ENCODE measurements around the gene PASK. TPM values are rescaled to one million over a fixed set of nuclear protein-coding genes. Genes with fewer than 3 reads are reported as not detected.

The PASK gene
- total and polyA plus RNA-seq, 2 of the 4 experiments (the other 2 are of a cell fraction), result 4.1 TPM

DNA sequence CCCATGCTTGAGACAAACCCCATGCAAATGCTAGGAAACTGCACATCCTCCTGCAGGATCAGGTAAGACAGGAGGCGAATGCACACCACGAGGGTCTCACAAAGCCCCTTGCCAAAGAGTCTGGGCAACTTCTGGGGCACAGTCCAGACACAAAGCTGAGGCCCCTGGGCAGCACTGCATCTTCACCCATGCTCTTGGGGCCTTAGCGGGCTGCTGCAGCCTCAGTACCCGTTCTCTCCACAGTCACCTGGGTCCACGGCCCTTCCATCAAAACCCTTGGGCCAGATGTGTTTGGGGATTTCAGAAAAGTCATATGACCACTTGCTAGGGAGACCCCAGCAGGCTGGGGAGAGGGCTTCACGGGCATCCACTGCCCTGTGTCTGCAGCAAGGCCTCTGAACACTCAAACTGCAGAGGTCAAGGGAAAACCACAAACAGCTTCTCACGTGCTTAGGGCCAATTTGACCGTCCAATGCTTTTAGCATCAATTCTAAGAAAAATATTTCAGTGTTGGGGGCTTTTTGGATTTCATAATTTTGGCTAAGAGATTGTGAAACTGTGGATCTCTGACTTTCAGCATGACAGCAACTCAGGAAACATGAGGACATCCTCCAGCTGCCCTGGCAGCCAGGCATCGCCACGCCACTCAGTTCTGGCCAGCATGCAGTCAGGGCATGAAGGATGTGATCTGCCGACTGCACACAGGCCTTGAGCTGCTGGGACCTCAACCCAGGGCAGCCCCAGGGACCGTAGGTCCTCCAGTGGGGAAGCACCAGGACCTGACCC is 20.0 kb downstream of the PASK start:
- 85% methylated on average over 7 of the region's 12 CpGs; no CpG with 5 or more reads in 1 of the 2 experiments for WGBS, 2 experiments (ENCODE audit: extremely low coverage in 2 of 2, insufficient read length in 1 of 2)
- Histone ChIP-seq H3K27me3 (ENCODE audit: control insufficient read depth, insufficient read depth, low read length) (no peaks in the 10 kb centered on the region), H3K9me3 (ENCODE audit: control insufficient read depth, insufficient read depth, low read length) (no peaks in the 10 kb centered on the region), H3K4ac (ENCODE audit: low read depth, low read length) (no peak overlapping the region), H3K9ac (ENCODE audit: low read depth, low read length) (no peak overlapping the region), H4K91ac (ENCODE audit: insufficient read depth, low read depth, low read length) (no peak overlapping the region), H4K8ac (ENCODE audit: low read depth in 2 of 2, low read length in 2 of 2) (no peak overlapping the region), H3K18ac (ENCODE audit: low read depth, low read length) (no peak overlapping the region), H3K4me2 (ENCODE audit: low read depth, low read length) (no peak overlapping the region), H3K56ac (ENCODE audit: extremely low read depth, insufficient read depth, low read length) (no peak overlapping the region), H3K23ac (ENCODE audit: low read depth, low read length) (no peak overlapping the region), H4K20me1 (ENCODE audit: insufficient read depth, low read length) (no peaks in the 10 kb centered on the region), H3K79me1 (ENCODE audit: low read depth in 1 of 2, low read length in 2 of 2) (no peaks in the 10 kb centered on the region), H2AK5ac (ENCODE audit: low read depth, low read length) (no peak overlapping the region), H4K5ac (ENCODE audit: low read depth, low read length) (no peak overlapping the region), H3K4me1 (ENCODE audit: control insufficient read depth, insufficient read depth, low read length) (no peaks in the 10 kb centered on the region), H2BK20ac (ENCODE audit: low read depth, low read length) (no peak overlapping the region), H3K36me3 (ENCODE audit: control insufficient read depth, insufficient read depth, low read length) (peaks cover 4% of the 10 kb centered on the region; the same call in 1 of the 2 replicates), H3K14ac (replicated peaks; ENCODE audit: low read depth, low read length) (no peak overlapping the region), H2BK120ac (ENCODE audit: low read depth, low read length) (no peak overlapping the region), H2AFZ (replicated peaks; ENCODE audit: low read length, poor library complexity) (peak overlapping the region; percentile 32), H2BK15ac (ENCODE audit: low read depth, low read length) (no peak overlapping the region), H3K27ac (ENCODE audit: insufficient read depth, low read length) (no peak overlapping the region), H3K9me1 (ENCODE audit: insufficient read depth, low read length) (peaks cover 3% of the 10 kb centered on the region), H2BK5ac (ENCODE audit: low read depth, low read length, poor library complexity, severe bottlenecking) (no peak overlapping the region), H3K4me3 (ENCODE audit: insufficient read depth, low read depth, low read length) (no peak overlapping the region), H2AK9ac (replicated peaks; ENCODE audit: low read depth, low read length, poor library complexity) (no peak overlapping the region)
- POLR2A ChIA-PET (ENCODE audit: unreplicated experiment), result no interaction called here
- CTCF ChIA-PET, result no interaction called here
- dilution Hi-C loops (cut with HindIII; ENCODE audit: low sequenced_read_pairs, unreplicated experiment), result no loop called here
- TF ChIP-seq RFX5 (IDR thresholded peaks at IDR 0.05; ENCODE audit: low read depth, low read length) (no peak), BHLHE40 (IDR thresholded peaks at IDR 0.05; ENCODE audit: low read depth, low read length) (no peak), FOS (IDR thresholded peaks at IDR 0.05; ENCODE audit: low read depth, low read length) (no peak), MAZ (IDR thresholded peaks at IDR 0.05; ENCODE audit: borderline replicate concordance, low read depth, low read length) (no peak), NFE2L2 (IDR thresholded peaks at IDR 0.05; ENCODE audit: low read depth, low read length) (no peak), SMC3 (IDR thresholded peaks at IDR 0.05; ENCODE audit: low read depth, low read length) (no peak), RCOR1 (IDR thresholded peaks at IDR 0.05; ENCODE audit: insufficient replicate concordance, low read length) (no peak), MXI1 (IDR thresholded peaks at IDR 0.05; ENCODE audit: borderline replicate concordance, low read depth, low read length) (no peak), CEBPB (IDR thresholded peaks at IDR 0.05; ENCODE audit: low read depth, low read length) (no peak), CHD1 (IDR thresholded peaks at IDR 0.05; ENCODE audit: low read depth, low read length) (no peak)
- TF ChIP-seq, protein P1, sequence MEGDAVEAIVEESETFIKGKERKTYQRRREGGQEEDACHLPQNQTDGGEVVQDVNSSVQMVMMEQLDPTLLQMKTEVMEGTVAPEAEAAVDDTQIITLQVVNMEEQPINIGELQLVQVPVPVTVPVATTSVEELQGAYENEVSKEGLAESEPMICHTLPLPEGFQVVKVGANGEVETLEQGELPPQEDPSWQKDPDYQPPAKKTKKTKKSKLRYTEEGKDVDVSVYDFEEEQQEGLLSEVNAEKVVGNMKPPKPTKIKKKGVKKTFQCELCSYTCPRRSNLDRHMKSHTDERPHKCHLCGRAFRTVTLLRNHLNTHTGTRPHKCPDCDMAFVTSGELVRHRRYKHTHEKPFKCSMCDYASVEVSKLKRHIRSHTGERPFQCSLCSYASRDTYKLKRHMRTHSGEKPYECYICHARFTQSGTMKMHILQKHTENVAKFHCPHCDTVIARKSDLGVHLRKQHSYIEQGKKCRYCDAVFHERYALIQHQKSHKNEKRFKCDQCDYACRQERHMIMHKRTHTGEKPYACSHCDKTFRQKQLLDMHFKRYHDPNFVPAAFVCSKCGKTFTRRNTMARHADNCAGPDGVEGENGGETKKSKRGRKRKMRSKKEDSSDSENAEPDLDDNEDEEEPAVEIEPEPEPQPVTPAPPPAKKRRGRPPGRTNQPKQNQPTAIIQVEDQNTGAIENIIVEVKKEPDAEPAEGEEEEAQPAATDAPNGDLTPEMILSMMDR (conservative IDR thresholded peaks at IDR 0.05; ENCODE audit: low read depth, low read length), result no peak
- TF ChIP-seq, protein P2, sequence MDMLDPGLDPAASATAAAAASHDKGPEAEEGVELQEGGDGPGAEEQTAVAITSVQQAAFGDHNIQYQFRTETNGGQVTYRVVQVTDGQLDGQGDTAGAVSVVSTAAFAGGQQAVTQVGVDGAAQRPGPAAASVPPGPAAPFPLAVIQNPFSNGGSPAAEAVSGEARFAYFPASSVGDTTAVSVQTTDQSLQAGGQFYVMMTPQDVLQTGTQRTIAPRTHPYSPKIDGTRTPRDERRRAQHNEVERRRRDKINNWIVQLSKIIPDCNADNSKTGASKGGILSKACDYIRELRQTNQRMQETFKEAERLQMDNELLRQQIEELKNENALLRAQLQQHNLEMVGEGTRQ (IDR thresholded peaks at IDR 0.05; ENCODE audit: low read depth, low read length), result no peak
- ATAC-seq (ENCODE audit: low read depth) (no peak), DNase-seq (no peak)
- intact Hi-C loops (cut with micrococcal nuclease), result no loop called here
- BruUV-seq (replicated peaks), result no TSS peak
- in situ Hi-C loops (cut with MboI; ENCODE audit: low sequenced_read_pairs), result no loop called here

All from IMR-90 (cell line).